Pulmonary artery endothelial cell (primary cell): ENCODE measurements around the gene ADPRS. TPM values are rescaled to one million over a fixed set of nuclear protein-coding genes. Genes with fewer than 3 reads are reported as not detected.

Experiments used
- DNase-seq: peaks from one replicate; pipeline ENCODE4 v3.0.0-alpha.2; 2011; ENCODE audit warnings: low read depth, low spot score
- total RNA-seq: library from RNA; depleted of rRNA; stranded (reverse); fragments of >200 nt; gene quantifications from 2 replicates; pipeline ENCODE4 v1.2.3, GENCODE V29; 2014

ADPRS gene, protein sequence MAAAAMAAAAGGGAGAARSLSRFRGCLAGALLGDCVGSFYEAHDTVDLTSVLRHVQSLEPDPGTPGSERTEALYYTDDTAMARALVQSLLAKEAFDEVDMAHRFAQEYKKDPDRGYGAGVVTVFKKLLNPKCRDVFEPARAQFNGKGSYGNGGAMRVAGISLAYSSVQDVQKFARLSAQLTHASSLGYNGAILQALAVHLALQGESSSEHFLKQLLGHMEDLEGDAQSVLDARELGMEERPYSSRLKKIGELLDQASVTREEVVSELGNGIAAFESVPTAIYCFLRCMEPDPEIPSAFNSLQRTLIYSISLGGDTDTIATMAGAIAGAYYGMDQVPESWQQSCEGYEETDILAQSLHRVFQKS
- total RNA-seq = 32.6 and 43.5 TPM in 2 replicates

DNA sequence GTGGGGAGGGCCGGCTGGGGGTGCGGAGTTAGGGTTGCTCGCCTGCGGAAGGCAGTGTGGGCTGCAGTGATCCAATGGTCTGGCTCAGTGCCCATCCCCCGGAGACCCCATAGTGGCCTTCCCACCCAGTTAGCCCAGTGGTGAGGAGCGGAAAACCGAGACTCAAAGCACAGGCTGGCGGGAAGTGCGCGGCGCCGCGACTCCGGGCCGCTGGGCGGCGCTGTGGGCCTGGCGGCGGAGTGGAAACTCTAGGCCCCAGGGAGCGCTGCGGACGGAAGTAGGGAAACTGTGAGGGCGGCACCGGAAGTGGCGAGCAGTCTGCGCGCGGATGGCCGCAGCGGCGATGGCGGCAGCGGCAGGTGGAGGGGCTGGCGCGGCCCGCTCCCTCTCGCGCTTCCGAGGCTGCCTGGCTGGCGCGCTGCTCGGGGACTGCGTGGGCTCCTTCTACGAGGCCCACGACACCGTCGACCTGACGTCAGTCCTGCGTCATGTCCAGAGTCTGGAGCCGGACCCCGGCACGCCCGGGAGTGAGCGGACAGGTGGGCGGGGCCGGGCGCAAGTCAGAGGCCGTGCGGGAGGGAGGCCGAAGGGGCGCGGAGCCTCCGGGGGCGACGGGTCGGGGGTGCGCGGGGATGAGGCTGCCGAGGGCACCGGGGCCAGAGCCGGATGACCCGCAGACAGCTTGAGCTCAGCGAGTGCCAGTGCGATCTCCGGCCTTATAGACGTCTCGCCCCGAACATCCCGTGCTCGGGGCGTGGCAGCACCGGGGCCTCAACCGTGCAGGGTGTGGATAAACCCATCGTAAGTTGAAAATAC is at the start of gene ADPRS:
ADPRS (plus strand) TSS at position 316 of the 816 bp plus-strand sequence; CDS start at position 329, 13 bp downstream.
- peak; percentile 59 for DNase-seq

DNA sequence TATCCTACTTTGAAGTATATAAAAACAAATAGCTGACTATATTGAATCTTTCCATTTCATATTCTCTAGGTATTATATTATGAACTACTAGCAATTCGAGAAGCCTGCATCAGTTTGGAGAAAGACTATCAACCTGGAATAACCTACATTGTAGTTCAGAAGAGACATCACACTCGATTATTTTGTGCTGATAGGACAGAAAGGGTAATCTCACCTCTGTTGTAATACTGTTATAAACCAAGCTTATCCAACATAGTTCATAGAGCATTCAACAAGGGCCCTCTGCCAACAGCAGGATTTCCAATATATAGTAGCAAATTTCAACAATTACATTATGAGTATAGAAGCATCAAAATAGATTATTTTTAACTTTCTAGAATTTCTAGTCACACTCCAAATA is 48.5 kb upstream of the ADPRS start:
- DNase-seq = no peak

DNA sequence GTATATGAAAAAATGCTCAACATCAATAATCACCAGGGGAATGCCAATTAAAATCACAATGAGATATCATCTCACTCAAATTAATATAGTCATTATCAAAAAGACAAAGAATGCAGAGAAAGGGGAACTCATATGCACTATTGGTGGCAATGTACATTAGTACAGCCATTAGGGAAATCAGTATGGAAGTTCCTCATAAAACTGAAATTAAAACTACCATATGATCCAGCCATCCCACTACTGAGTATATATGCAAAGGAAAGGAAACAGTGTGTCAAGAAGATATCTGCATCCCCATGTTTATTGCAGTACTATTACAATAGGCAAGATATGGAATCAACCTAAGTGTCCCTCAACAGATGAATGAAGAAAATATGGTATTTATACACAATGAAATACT is 36.9 kb upstream of the ADPRS start:
- DNase-seq = no peak

DNA sequence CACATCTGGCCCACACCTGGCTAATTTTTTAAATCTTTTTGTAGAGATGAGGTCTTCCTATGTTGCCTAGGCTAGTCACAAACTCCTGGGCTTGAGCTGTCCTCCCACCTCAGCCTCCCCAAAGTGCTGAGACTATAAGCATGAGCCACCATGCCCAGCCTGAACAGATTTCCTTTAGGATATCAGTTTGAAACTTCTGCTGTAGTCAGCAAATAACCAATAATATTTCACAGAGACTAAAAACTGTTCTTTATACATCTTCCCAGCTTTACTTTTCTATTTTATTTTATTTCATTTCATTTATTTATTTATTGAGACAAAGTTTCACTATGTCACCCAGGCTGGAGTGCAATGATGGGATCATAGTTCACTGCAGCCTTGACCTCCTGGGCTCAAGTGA is 34.7 kb upstream of the ADPRS start:
- DNase-seq = no peak

DNA sequence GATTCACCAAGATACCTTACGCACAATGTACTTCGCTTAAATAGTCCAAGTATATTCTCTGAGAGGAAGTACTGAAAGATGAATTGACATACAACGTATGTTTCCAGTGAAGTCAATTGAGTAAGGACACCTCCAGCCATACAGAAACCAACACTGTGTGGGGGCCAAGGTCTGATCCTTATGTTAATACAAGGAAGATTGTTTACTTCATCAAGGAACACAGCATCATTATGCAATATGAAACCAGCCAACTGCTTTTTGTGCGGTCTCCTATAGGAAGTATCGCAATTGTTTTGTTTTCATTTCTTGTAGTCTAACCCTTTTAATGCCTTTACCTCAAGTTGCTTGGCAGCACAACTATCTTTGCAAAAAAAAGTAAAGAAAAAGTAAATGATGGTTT is 33.0 kb upstream of the ADPRS start:
- DNase-seq = no peak

DNA sequence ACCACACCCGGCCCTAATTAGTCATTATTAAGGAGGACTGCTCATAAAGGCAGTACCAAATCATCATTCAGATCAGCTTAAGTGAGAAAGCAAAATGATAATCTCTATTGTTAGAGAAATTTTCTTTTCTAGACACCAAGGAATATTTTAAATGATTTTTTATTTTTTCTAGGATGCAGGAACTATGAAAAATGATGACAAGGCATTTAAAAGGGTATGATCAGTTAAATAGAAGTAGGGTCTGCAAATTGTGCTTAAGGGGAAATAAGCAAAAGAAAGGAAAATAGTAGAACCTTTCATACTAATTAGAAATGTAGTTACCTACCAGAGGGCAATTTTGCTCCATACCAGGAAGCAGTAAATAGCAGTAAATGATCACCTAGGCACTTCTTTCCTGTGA is 26.4 kb upstream of the ADPRS start:
- no peak for DNase-seq

DNA sequence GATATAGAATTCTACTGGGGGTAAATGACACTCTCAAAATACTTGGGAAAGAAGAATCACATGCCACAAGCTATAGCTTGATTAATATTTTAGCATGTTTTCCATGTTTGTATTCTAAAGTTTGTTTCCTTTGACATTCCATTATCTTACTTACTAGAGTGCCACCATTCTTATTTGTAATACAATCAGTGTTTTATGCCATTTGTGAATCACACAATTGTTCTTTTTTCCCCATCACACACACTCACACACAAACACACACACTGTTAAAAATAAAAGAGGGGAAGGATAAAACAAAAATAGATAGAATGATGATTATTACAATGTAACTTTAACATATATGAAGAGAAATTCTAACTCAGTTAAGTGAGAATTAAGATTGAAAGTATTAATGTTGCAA is 20.8 kb upstream of the ADPRS start:
- no peak for DNase-seq

DNA sequence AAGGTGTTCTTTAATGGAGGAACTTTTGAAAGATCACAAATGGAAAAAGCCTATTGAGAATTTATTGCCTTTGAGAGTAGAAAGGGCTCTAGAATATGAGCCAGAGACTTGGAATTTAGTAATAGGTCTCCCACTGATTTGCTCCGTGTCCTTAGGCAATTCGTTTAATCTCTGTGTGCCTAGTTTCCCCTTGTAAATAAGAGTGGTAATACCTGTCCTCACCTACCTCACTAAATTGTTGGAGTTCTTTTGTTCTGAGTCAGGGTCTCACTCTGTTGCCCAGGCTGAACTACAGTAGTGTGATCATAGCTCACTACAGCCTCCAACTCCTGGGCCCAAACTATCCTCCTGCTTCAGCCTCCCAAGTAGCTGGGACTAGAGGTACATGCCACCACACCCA is 19.8 kb upstream of the ADPRS start:
- no peak for DNase-seq

DNA sequence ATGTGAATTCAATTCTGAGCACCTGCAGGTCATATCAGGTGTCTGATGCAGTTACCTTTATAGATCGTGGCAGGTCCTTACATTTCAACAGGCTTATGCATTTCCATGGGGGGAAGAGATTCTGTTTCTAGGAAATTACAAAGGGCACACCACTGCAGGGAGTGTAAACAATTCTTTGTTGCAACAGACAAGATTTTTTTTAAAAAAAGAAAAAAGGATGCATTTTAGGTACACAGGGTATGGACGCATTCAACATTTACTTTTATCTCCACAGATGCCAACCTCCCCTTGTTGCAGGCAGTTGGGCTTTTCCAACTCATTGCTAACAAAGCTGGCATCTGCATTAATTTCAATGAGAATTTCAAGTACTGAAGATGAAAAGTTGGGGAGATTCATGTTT is 18.3 kb upstream of the ADPRS start:
- DNase-seq = no peak

DNA sequence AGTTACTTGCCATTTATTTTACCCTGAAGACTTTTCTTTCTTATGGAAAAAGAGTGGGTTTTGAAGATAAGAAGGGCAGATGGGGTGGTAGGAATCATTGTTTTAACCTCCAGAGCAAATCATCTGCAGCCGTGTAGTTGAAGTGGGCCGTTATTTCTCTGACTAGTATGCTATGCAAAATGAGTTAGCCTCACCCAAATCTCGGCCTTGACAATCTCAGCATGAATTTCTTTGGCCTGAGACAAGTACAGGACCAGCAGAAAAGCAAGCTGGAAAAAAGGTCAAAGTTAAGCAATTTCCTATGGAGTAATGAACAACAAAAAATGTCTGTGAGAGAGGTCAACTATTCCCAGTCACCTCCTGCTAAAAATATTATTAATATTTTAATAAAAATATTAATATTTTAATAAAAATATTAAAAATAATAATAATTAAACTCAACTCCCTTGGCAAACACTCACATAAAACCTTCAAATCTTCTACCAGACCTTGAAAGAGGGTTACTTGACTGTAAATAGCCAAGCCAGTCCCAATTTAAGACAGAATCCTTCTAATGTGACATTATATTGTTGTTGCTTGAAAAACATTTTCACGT is 11.6 kb upstream of the ADPRS start:
- DNase-seq = no peak

DNA sequence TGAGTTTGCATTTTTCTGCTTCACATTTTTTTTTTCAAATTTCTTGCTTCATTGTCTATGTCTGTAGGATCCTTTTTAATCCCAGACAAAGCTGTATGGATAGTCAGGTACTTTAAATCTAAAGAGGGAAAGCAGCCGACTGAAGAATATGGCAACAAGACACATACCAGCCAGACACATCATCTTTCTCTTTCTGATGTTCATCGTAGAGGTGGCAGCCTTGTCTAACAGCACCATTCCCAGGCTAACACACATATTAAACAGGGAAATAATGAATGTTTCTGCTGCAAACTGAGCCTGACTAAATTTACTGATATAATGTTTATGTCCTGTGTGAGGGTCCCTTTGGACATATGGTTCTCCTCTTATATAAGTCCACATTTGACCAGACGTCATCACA is 8.5 kb upstream of the ADPRS start:
- no peak for DNase-seq

DNA sequence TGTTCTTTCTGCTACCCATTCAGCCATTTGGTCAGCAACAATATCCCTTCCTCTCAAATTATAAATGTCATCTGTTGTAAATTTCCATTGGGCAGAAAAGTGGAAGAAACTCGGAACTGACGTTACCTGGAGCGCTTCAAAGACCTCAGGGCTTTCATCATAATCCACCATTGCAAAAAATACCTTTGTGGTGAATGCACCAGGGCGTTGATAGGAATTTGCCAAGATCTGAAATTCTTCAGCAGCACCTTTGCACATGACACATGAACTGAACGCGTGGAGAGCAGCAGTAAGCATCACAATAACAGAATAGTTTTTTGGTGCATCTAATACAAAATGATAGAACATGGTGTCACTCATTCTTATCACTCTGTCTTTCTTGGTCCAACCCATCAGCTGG is 7.9 kb upstream of the ADPRS start:
- DNase-seq = no peak

DNA sequence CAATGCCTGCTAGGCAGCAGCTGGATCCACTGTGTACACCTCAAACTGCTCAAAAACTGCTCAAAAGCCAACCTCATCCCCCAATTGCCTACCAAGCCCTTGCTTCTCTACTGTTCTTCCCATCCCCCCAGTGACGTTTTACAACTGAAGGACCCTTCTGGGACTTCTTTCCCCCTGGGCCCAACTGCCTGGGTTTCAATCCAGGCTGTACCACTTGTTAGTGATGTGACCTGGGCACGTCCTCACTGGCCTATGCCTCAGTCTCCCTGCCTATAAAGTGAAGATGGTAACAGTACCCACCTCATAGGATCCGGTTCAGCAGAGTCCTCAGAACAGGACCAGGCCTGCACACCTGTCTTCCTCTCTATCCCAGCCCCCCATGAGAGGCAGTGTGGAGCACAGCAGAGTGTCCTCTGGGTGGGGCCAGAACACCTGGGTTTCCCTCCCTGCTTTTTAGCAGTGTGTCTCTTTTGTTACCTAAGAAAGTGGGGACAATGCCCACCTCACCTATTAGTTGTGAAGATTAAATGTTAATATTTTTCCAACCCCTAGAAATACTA is 6.7 kb upstream of the ADPRS start:
- no peak for DNase-seq

DNA sequence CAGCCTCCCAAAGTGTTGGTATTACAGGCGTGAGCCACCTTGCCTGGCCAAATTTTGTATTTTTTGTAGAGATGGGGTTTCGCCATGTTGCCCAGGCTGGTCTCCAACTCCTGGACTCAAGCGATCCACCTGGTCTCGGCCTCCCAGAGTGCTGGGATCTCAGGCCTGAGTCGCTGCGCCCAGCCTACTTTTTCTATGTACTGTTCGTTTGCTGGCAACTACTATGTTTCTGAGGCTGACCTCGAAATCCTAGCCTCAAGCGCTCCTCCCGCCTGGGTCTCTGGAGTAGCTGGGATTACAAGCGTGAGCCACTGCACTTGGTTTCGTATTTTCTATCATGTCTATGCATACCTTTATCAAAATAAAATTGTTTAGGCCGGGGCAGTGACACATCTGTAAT is 5.5 kb upstream of the ADPRS start:
- no peak for DNase-seq

DNA sequence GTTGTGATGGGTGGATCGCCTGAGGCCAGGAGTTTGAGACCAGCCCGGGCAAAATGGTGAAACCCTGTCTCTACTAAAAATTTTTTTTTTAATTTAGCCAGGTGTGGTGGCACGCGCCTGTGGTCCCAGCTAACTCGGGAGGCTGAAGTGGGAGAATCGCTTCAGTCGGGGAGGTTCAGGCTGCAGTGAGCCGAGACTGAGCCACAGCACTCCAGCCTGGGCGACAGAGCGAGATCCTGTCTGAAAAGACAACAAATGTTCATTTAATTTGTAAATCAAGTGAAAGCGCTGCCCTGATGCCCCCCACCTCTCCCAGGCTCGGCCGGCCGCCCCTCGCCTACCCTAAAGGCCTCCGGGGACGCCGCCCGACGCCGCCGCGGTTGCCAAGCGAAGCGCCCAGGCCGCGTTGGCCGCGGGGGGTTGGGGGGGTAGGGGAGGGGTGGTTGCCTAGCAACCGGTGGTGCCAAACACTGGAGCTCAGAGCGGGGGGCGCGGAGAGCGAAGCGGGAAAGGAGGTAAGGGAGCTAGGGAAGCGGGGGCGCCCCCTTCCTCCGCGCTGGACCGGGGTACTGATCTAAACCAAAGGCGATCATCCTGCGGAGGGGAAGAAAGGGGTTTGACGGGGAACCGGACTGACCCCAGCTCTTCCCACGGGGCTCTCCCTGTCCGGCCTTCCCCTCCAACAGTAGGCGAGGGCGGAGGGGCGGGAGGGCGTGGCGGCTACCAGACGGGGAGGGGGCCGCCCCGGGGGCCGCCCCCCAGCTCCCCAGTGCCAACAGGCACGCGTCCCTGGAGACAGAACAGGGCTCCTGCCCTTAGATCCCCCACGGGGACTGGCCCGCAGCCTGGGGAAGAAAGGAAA is 4.8 kb upstream of the ADPRS start, which contains the start of gene TEKT2:
TEKT2 (plus strand) TSS at position 460 of the 862 bp plus-strand sequence. CDS start 828 bp downstream, outside the sequence.
- DNase-seq = no peak

DNA sequence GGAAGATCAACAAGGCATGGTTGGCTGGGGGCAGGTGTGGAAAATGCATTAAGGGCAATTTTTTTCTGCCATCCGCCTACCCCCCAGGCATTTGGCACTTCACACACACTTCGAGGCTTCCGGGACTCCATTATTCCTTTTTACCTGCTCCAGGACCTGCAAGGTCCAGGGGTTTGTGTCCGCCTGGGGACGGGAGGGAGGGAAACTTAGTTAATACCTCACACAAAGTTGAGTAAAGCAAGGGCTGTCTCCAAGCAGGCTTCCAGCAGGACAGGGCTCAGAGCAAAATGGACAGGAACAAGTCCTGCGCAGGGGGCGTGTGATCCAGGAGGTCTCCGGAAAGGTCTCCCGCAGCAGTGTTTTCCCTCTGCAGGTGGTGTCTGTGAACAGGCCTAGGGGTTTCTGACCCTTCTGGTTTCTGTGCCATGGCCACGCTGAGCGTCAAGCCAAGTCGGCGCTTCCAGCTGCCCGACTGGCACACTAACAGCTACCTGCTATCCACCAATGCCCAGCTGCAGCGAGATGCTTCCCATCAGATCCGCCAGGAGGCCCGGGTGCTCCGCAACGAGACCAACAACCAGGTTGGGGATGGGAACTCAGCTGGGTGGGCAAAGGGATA is 4.1 kb upstream of the ADPRS start:
- DNase-seq = no peak

DNA sequence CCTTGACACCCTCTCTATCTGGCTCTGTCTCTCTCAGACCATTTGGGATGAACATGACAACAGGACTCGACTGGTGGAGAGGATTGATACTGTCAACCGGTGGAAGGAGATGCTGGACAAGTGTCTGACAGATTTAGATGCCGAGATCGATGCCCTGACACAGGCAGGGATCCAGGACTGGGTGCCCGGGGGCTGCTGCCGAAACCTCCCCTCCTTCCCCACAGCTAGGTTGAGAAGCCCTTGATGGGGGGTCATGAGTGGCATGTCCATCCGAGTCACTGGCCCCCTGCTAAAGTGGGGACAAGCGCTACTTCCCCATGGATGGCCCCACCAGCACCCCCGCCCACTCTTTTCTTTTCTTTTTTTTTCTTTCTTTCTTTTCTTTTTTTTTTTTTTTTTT is 3.6 kb upstream of the ADPRS start:
- no peak for DNase-seq

DNA sequence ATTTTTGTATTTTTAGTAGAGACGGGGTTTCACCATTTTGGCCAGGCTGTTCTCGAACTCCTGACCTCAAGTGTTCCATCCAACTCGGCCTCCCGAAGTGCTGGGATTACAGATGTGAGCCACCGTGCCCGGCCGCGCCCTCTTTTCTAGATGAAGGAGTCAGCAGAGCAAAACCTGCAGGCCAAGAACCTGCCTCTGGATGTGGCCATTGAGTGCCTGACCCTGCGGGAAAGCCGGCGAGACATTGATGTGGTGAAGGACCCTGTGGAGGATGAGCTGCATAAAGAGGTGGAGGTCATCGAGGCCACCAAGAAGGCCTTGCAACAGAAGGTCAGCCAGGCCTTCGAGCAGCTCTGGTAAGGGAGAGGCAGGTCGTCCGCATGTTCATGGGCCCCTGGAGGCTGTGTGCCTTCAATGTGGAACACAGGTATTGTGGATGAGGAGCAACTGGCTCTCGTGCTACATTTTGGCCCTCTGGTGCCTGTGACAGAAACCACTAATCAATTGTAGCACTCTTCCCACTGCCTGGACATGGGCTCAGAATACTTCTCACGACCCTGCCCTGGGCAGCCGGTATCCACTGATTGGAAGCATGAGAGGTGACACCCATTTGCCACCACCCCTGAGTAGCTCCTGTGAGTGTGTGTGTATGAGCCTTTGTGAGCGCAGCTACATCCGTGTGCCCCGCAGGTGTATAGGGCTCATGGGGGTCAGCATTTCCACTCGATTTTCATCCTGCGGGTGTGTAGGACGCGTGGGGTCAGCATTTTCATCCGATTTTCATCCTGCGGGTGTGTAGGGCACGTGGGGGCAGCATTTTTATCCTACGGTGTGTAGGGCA is 2.8 kb upstream of the ADPRS start:
- DNase-seq = no peak

DNA sequence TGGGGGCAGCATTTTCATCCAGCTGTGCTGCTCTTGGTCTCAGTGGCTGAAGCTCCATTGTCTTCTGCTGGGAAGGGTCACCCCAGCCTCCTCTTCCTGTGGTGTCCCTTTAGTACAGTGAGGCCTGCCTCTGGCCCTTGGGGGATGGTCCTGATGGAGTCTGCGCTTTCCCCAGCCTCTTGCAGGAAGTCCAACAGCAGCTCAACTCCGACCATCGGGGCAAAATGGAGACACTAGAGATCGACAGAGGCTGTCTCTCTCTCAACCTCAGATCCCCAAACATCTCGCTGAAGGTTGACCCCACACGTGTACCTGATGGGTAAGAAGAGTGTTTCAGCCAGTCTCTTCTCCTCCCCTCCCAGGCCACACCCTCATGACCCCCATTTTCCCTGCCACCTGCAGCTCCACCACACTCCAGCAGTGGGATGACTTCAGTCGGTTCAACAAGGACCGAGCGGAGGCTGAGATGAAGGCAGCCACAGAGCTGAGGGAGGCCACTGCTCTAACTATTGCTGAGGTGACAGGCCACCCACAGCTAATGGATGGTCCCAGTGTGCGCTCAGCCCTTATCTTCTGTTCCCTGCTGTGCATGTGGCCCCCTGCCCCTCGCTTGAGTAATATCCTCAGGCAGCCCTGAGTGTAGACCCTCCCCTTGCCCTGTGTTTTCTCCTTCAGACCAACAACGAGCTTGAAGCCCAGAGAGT is 2.0 kb upstream of the ADPRS start:
- DNase-seq = no peak
